ENCODE measurements around the gene DNAJC17.

GRCh38 chr15:40769274-40770146, 37.8 kb downstream of the DNAJC17 start, which contains the start of gene C15orf62:
- TF ChIP-seq POLR2A (IDR thresholded peaks at IDR 0.05): no peak
- TF ChIP-seq CTCF (IDR thresholded peaks at IDR 0.05): no peak
- TF ChIP-seq EP300 (IDR thresholded peaks at IDR 0.05): no peak

Data from tibial nerve (tissue), 4 donors.